Measurements from ENCODE around the gene RAB3B.

Gene RAB3B

GRCh38 chr1:51941528-51941927, 49.0 kb downstream of the RAB3B start:
- no peaks in the 10 kb centered on the region for H3K4me1 ChIP-seq (ENCODE audit: low read depth, poor library complexity, severe bottlenecking)
- no peak overlapping the region for H3K27ac ChIP-seq
- no peak for TF ChIP-seq CTCF (conservative IDR thresholded peaks at IDR 0.05; ENCODE audit: low read depth, low read length)
- H3K27me3 ChIP-seq (ENCODE audit: insufficient read depth, low read depth): no peaks in the 10 kb centered on the region
- H3K79me2 ChIP-seq (ENCODE audit: insufficient read depth, low read depth): no peaks in the 10 kb centered on the region
- H3K4me2 ChIP-seq: no peak overlapping the region
- H4K20me1 ChIP-seq (ENCODE audit: insufficient read depth): no peaks in the 10 kb centered on the region
- H3K36me3 ChIP-seq (ENCODE audit: insufficient read depth): no peaks in the 10 kb centered on the region
- H3K4me3 ChIP-seq (IDR thresholded peaks at IDR 0.05; ENCODE audit: insufficient read depth, low read depth, low read length): no peak overlapping the region
- no peak overlapping the region for H2AFZ ChIP-seq (ENCODE audit: low read depth)
- no peak overlapping the region for H3K9ac ChIP-seq

- Histone ChIP-seq H3K27ac (no peak overlapping the region), H3K9ac (no peak overlapping the region), H2AFZ (ENCODE audit: low read depth) (no peak overlapping the region), H3K36me3 (ENCODE audit: insufficient read depth) (no peaks in the 10 kb centered on the region), H3K4me3 (IDR thresholded peaks at IDR 0.05; ENCODE audit: insufficient read depth, low read depth, low read length) (no peak overlapping the region), H3K79me2 (ENCODE audit: insufficient read depth, low read depth) (no peaks in the 10 kb centered on the region), H4K20me1 (ENCODE audit: insufficient read depth) (no peaks in the 10 kb centered on the region), H3K4me2 (no peak overlapping the region), H3K27me3 (ENCODE audit: insufficient read depth, low read depth) (no peaks in the 10 kb centered on the region), H3K4me1 (ENCODE audit: low read depth, poor library complexity, severe bottlenecking) (no peaks in the 10 kb centered on the region)
- no peak for TF ChIP-seq CTCF (conservative IDR thresholded peaks at IDR 0.05; ENCODE audit: low read depth, low read length)
Measured at GRCh38 chr1:51937112-51937511, 53.4 kb downstream of the RAB3B start.

- no peak overlapping the region for H3K27ac ChIP-seq
- no peak overlapping the region for H3K9ac ChIP-seq
- no peaks in the 10 kb centered on the region for H3K36me3 ChIP-seq (ENCODE audit: insufficient read depth)
- no peaks in the 10 kb centered on the region for H4K20me1 ChIP-seq (ENCODE audit: insufficient read depth)
- H3K4me1 ChIP-seq (ENCODE audit: low read depth, poor library complexity, severe bottlenecking): no peaks in the 10 kb centered on the region
- H3K79me2 ChIP-seq (ENCODE audit: insufficient read depth, low read depth): no peaks in the 10 kb centered on the region
- no peak overlapping the region for H2AFZ ChIP-seq (ENCODE audit: low read depth)
- TF ChIP-seq CTCF (conservative IDR thresholded peaks at IDR 0.05; ENCODE audit: low read depth, low read length): no peak
- no peak overlapping the region for H3K4me2 ChIP-seq
- no peaks in the 10 kb centered on the region for H3K27me3 ChIP-seq (ENCODE audit: insufficient read depth, low read depth)
- H3K4me3 ChIP-seq (IDR thresholded peaks at IDR 0.05; ENCODE audit: insufficient read depth, low read depth, low read length): no peak overlapping the region
Measured at GRCh38 chr1:51936531-51936930, 54.0 kb downstream of the RAB3B start.

DNA sequence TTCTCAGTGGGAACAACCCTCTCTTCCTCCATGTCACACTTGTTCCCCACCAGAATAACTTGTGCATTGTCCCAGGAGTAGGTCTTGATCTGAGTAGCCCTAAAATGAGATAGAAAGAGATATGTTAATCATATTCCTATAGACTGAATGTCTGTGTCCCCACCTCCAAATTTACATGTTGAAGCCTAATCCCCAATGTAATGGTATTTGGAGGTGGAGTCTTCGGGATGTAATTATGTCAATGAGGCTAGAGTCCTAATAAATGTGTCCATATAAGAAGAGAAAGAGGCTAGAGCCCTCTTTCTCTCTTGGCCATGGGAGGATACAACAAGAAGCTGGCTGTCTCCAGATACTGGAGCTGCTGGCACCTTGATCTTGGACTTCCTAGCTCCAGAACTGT, 57.2 kb downstream of the RAB3B start:
- Histone ChIP-seq H3K36me3 (ENCODE audit: insufficient read depth) (no peaks in the 10 kb centered on the region), H3K4me3 (IDR thresholded peaks at IDR 0.05; ENCODE audit: insufficient read depth, low read depth, low read length) (no peak overlapping the region), H2AFZ (ENCODE audit: low read depth) (no peak overlapping the region), H3K4me1 (ENCODE audit: low read depth, poor library complexity, severe bottlenecking) (no peaks in the 10 kb centered on the region), H3K4me2 (no peak overlapping the region), H3K27ac (no peak overlapping the region), H4K20me1 (ENCODE audit: insufficient read depth) (no peaks in the 10 kb centered on the region), H3K9ac (no peak overlapping the region), H3K27me3 (ENCODE audit: insufficient read depth, low read depth) (no peaks in the 10 kb centered on the region), H3K79me2 (ENCODE audit: insufficient read depth, low read depth) (no peaks in the 10 kb centered on the region)
- TF ChIP-seq CTCF (conservative IDR thresholded peaks at IDR 0.05; ENCODE audit: low read depth, low read length): no peak

- H3K36me3 ChIP-seq (ENCODE audit: insufficient read depth): no peaks in the 10 kb centered on the region
- H3K4me2 ChIP-seq: no peak overlapping the region
- no peaks in the 10 kb centered on the region for H3K27me3 ChIP-seq (ENCODE audit: insufficient read depth, low read depth)
- H3K4me3 ChIP-seq (IDR thresholded peaks at IDR 0.05; ENCODE audit: insufficient read depth, low read depth, low read length): no peak overlapping the region
- H3K4me1 ChIP-seq (ENCODE audit: low read depth, poor library complexity, severe bottlenecking): no peaks in the 10 kb centered on the region
- no peak overlapping the region for H3K9ac ChIP-seq
- H4K20me1 ChIP-seq (ENCODE audit: insufficient read depth): no peaks in the 10 kb centered on the region
- no peak overlapping the region for H3K27ac ChIP-seq
- no peaks in the 10 kb centered on the region for H3K79me2 ChIP-seq (ENCODE audit: insufficient read depth, low read depth)
- H2AFZ ChIP-seq (ENCODE audit: low read depth): no peak overlapping the region
- TF ChIP-seq CTCF (conservative IDR thresholded peaks at IDR 0.05; ENCODE audit: low read depth, low read length): no peak
Measured at GRCh38 chr1:51930329-51930728, 60.2 kb downstream of the RAB3B start.

Data from KMS-11 (cell line).